Measurements from ENCODE around the gene CTNNA2.

The CTNNA2 gene

DNA sequence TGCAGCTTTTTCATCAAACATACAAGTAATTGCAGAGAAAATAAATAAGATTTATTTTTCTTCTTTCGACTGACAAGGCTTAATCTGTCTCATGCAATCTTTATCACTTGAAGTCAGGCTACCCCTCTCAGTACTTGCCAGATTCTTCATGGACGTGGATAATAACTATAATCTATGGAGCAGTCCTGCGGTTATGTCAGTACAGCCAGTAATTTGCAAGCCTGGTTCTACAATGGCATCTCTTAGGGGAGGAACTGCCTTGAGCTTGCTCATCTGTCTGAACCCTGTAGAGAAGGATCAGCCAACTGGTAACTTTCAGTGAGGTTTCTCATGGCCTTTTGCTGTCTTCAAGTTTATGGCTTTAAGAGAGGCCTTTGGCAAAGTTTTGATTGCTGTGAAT is 827.2 kb downstream of the CTNNA2 start:
- H3K4me1 Mint-ChIP-seq = no peaks in the 10 kb centered on the region
- peak overlapping the region in 1 of 3 experiments; percentile 43 for H3K27ac Mint-ChIP-seq
- TF ChIP-seq, protein P1, sequence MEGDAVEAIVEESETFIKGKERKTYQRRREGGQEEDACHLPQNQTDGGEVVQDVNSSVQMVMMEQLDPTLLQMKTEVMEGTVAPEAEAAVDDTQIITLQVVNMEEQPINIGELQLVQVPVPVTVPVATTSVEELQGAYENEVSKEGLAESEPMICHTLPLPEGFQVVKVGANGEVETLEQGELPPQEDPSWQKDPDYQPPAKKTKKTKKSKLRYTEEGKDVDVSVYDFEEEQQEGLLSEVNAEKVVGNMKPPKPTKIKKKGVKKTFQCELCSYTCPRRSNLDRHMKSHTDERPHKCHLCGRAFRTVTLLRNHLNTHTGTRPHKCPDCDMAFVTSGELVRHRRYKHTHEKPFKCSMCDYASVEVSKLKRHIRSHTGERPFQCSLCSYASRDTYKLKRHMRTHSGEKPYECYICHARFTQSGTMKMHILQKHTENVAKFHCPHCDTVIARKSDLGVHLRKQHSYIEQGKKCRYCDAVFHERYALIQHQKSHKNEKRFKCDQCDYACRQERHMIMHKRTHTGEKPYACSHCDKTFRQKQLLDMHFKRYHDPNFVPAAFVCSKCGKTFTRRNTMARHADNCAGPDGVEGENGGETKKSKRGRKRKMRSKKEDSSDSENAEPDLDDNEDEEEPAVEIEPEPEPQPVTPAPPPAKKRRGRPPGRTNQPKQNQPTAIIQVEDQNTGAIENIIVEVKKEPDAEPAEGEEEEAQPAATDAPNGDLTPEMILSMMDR (IDR thresholded peaks at IDR 0.05; ENCODE audit: unreplicated experiment in 3 of 3) = no peak
- H3K9me3 Mint-ChIP-seq = no peaks in the 10 kb centered on the region
- no peaks in the 10 kb centered on the region for H3K36me3 Mint-ChIP-seq (ENCODE audit: low read depth)
- no peak overlapping the region for H3K4me3 Mint-ChIP-seq
- peaks cover 4% of the 10 kb centered on the region for H3K27me3 Mint-ChIP-seq (ENCODE audit: low read depth)

DNA sequence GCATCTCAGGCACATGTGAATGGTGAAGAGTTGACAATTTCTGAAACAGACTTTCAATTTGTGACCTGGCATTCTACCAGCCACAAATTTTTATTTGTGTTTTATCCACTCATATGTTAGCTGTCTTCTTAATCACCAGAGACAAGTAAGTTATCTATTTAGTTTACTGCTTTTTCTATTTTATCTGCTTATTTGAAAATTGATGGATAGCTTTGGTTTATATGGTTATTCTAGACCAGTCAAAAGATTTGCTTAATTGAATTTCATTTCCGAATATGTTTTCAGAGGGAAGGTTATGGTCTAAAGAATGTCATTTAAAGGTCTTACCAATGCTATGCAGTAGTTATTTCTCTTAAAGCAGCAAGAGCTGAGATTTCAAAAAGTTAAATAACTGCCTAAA is 835.2 kb downstream of the CTNNA2 start:
- TF ChIP-seq, protein P1 (IDR thresholded peaks at IDR 0.05; ENCODE audit: unreplicated experiment in 3 of 3) = no peak
- Mint-ChIP-seq H3K9me3 (no peaks in the 10 kb centered on the region), H3K4me3 (no peak overlapping the region), H3K27ac (no peak overlapping the region), H3K27me3 (ENCODE audit: low read depth) (peaks cover 4% of the 10 kb centered on the region), H3K36me3 (ENCODE audit: low read depth) (no peaks in the 10 kb centered on the region), H3K4me1 (no peaks in the 10 kb centered on the region)

DNA sequence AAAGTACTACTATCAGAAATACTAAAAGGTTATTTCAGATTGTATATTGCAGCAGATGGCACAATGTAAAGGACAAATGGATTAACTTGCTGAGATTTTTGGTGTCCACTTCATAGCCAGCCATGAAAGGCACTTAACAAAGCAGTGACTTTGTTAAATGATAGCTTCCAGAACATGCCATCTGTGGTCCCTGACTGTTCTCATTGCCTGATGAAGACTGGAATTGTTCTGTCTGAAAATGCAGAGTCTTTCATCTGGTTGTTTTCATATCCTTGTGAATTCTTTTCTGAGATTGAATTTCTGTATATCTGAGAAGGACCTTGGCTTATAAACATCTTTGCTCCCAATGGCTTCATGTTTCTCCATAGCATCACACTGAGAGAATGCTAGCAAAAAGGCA is 836.1 kb downstream of the CTNNA2 start:
- H3K27me3 Mint-ChIP-seq (ENCODE audit: low read depth) = peaks cover 4% of the 10 kb centered on the region
- H3K27ac Mint-ChIP-seq = no peak overlapping the region
- no peaks in the 10 kb centered on the region for H3K36me3 Mint-ChIP-seq (ENCODE audit: low read depth)
- TF ChIP-seq, protein P1 (IDR thresholded peaks at IDR 0.05; ENCODE audit: unreplicated experiment in 3 of 3) = no peak
- no peak overlapping the region for H3K4me3 Mint-ChIP-seq
- H3K4me1 Mint-ChIP-seq = no peaks in the 10 kb centered on the region
- no peaks in the 10 kb centered on the region for H3K9me3 Mint-ChIP-seq

DNA sequence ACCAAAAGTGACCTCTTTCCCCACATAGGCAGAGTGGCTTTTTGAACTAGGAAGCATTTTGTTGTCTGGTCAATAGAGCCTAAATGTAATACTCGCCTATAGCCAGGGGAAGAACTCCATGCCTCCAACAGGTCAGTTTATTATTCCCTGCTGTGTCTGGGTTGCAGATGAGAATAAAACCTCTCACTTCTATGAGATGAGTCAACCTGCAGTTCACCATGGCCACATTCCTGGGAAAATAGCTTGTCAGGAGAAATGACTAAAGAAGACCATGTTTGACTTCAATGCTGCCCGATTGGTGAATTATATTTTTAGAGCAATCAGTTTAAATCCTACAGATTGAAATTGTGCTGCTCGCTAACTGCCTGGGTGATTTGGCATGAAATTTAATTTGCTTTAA is 838.4 kb downstream of the CTNNA2 start:
- H3K27me3 Mint-ChIP-seq (ENCODE audit: low read depth) = no peaks in the 10 kb centered on the region
- H3K27ac Mint-ChIP-seq = peak overlapping the region in 1 of 3 experiments; percentile 52
- H3K4me1 Mint-ChIP-seq = no peaks in the 10 kb centered on the region
- H3K9me3 Mint-ChIP-seq = no peaks in the 10 kb centered on the region
- TF ChIP-seq, protein P1 (IDR thresholded peaks at IDR 0.05; ENCODE audit: unreplicated experiment in 3 of 3) = no peak
- H3K36me3 Mint-ChIP-seq (ENCODE audit: low read depth) = no peaks in the 10 kb centered on the region
- no peak overlapping the region for H3K4me3 Mint-ChIP-seq

DNA sequence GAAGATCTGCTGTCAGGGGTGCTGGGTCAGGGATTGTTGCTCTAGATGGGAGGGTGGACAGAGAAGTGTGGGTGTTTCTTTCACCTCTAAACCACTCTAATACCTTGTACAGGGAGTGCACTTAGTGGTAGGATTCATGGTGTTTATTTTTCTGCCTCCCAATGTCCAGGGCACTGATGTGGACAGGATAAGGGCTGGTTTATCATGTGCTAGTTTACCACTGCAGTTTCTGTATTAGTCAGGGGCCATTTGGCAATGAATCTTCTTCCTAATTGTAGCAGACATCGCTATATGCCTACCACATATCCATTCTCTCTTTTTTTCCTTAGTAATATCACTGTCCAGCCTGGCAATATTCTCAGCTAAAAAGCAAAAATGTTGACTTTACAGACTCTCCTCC is 842.0 kb downstream of the CTNNA2 start:
- H3K27me3 Mint-ChIP-seq (ENCODE audit: low read depth) = no peaks in the 10 kb centered on the region
- H3K4me3 Mint-ChIP-seq = no peak overlapping the region
- H3K4me1 Mint-ChIP-seq = no peaks in the 10 kb centered on the region
- no peak overlapping the region for H3K27ac Mint-ChIP-seq
- no peaks in the 10 kb centered on the region for H3K36me3 Mint-ChIP-seq (ENCODE audit: low read depth)
- TF ChIP-seq, protein P1 (IDR thresholded peaks at IDR 0.05; ENCODE audit: unreplicated experiment in 3 of 3) = no peak
- no peaks in the 10 kb centered on the region for H3K9me3 Mint-ChIP-seq

DNA sequence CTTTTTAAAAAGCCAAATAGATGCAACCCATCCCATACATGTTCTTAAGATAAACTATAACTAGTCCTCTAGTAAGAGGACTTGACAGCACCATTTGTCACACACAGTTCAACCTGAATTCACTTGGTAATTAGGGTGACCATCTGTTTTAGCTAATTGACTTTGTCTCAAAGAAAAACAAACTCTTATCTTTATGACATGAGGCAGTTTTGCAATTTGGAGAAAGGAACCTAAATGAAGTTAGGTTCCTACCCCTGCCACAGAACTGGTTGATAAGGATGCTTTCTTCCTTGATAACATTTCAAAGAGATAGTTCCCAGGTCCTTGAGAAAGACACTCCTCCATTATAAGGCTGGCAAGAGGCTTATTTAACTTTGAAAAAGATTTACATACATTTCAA is 849.1 kb downstream of the CTNNA2 start:
- Mint-ChIP-seq H3K27me3 (ENCODE audit: low read depth) (no peaks in the 10 kb centered on the region), H3K9me3 (no peaks in the 10 kb centered on the region), H3K4me1 (peaks cover 10% of the 10 kb centered on the region), H3K27ac (no peak overlapping the region), H3K36me3 (ENCODE audit: low read depth) (no peaks in the 10 kb centered on the region), H3K4me3 (no peak overlapping the region)
- TF ChIP-seq, protein P1 (IDR thresholded peaks at IDR 0.05; ENCODE audit: unreplicated experiment in 3 of 3) = no peak

Data from nephron (organoid).